SK-MEL-5 (cell line): ENCODE measurements around the gene PBLD. TPM values are rescaled to one million over a fixed set of nuclear protein-coding genes. Genes with fewer than 3 reads are reported as not detected.
"Not testable (repeated sequence)": the region's sequence is repeated elsewhere in the genome, so short reads cannot be mapped to it uniquely, and the experiment has no call there.

Source experiments
- DNase-seq: peaks from one replicate; pipeline ENCODE4 v3.0.0-alpha.2; 2016; ENCODE audit warnings: low read depth, low spot score
- in situ Hi-C: cut with HindIII; loops from 2 replicates; pipeline ENCODE4 v1.10.0; 2016; ENCODE audit warnings: low sequenced_read_pairs, high pct_unique_total_duplicates, low pct_unique_long_range_greater_than_20kb
- total RNA-seq: library from RNA; depleted of rRNA; stranded (reverse); fragments of >200 nt; shearing (Covaris generic); gene quantifications from 2 replicates; pipeline ENCODE4 v1.2.3, GENCODE V29; 2014

PBLD gene
- total RNA-seq, 1 experiment from 2014 or later: 1.6 TPM

- in situ Hi-C loops: no loop called here
- no peak for DNase-seq
Measured at GRCh38 chr10:68301301-68301700, 31.4 kb downstream of the PBLD start.

GRCh38 chr10:68296843-68297663 lies 35.7 kb downstream of the PBLD start:
- in situ Hi-C loops: no loop called here
- DNase-seq: no peak

GRCh38 chr10:68290736-68291135 lies 42.0 kb downstream of the PBLD start:
- in situ Hi-C loops: no loop called here
- no peak for DNase-seq

GRCh38 chr10:68288717-68289116 lies 44.0 kb downstream of the PBLD start:
- in situ Hi-C loops: no loop called here
- DNase-seq: no peak

- no peak for DNase-seq
- in situ Hi-C loops: no loop called here
Measured at GRCh38 chr10:68284062-68285001, 48.4 kb downstream of the PBLD start.

- in situ Hi-C loops: no loop called here
- DNase-seq: no peak
Measured at GRCh38 chr10:68280758-68281157, 52.0 kb downstream of the PBLD start.

GRCh38 chr10:68278906-68279753 lies 53.6 kb downstream of the PBLD start:
- DNase-seq, in situ Hi-C loops: not testable (repeated sequence)

- DNase-seq, in situ Hi-C loops: not testable (repeated sequence)
Measured at GRCh38 chr10:68277814-68278213, 54.9 kb downstream of the PBLD start.

- in situ Hi-C loops: no loop called here
- DNase-seq: no peak
Measured at GRCh38 chr10:68276224-68276623, 56.5 kb downstream of the PBLD start.

GRCh38 chr10:68275600-68276126 lies 57.1 kb downstream of the PBLD start:
- in situ Hi-C loops: no loop called here
- no peak for DNase-seq

- in situ Hi-C loops: no loop called here
- no peak for DNase-seq
Measured at GRCh38 chr10:68272833-68273232, 59.9 kb downstream of the PBLD start.

- in situ Hi-C loops: no loop called here
- DNase-seq: no peak
Measured at GRCh38 chr10:68271196-68271882, 61.4 kb downstream of the PBLD start.

- DNase-seq: no peak
- in situ Hi-C loops: no loop called here
Measured at GRCh38 chr10:68269562-68270290, 63.0 kb downstream of the PBLD start.

- in situ Hi-C loops: no loop called here
- DNase-seq: peak; percentile 91
Measured at GRCh38 chr10:68261132-68261856, 71.4 kb downstream of the PBLD start.

GRCh38 chr10:68253346-68253745 lies 79.4 kb downstream of the PBLD start:
- no peak for DNase-seq
- in situ Hi-C loops: no loop called here
